Epidermal melanocyte (primary cell): ENCODE measurements around the gene PACSIN2.
"Not testable (repeated sequence)": the region's sequence is repeated elsewhere in the genome, so short reads cannot be mapped to it uniquely, and the experiment has no call there.

Experiments
- DNase-seq: peaks from one replicate; pipeline ENCODE4 v3.0.0; 2011; ENCODE audit warnings: low spot score; ENCODE audit not compliant: insufficient read length

Gene PACSIN2

GRCh38 chr22:42928969-42929837 lies 85.7 kb downstream of the PACSIN2 start:
- DNase-seq, result no peak

DNA sequence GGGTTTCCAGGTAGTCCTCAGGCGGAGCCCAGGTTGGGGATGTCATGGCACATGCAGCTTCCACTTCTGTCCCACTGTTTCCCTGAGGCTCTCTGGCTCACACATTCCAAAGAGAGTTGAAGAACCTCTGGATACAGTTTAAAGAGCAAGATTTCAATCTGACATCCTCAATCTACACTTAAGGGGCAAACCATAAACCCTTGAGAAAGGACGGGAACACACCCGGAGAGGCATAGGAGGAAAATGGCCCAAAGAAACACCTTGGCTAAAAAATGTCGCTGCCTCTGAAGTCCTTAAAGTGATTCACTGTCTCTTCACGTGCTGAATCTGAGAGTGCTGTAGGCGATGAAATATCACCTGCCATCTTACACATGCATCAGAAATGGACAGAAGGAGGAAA lies 87.0 kb downstream of the PACSIN2 start:
- DNase-seq, result no peak

DNA sequence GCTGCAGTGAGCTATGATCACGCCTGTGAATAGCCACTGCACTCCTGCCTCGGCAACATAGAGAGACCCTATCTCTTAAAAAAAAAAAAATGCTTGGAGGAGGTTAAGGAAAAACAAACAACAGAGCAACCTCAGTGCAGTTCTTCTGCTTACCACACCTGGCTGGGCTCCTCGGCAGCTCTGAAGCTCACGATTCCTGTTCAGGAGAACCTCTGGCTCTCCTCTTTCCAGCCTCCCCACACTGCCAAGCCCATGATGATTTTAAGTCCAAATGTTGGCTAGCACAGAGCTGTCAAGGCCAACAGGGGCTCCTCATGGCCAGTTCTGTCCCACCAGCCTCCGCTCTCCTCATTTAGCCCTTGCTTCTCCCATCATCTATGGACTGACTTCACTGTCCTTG lies 88.2 kb downstream of the PACSIN2 start:
- DNase-seq, result no peak

GRCh38 chr22:42926104-42926503 lies 88.8 kb downstream of the PACSIN2 start:
- no peak for DNase-seq

GRCh38 chr22:42925598-42925997 lies 89.4 kb downstream of the PACSIN2 start:
- no peak for DNase-seq

GRCh38 chr22:42925031-42925430 lies 89.9 kb downstream of the PACSIN2 start:
- not testable (repeated sequence) for DNase-seq

- no peak for DNase-seq
These were observed 90.5 kb downstream of the PACSIN2 start for GRCh38 chr22:42924436-42924835.

DNA sequence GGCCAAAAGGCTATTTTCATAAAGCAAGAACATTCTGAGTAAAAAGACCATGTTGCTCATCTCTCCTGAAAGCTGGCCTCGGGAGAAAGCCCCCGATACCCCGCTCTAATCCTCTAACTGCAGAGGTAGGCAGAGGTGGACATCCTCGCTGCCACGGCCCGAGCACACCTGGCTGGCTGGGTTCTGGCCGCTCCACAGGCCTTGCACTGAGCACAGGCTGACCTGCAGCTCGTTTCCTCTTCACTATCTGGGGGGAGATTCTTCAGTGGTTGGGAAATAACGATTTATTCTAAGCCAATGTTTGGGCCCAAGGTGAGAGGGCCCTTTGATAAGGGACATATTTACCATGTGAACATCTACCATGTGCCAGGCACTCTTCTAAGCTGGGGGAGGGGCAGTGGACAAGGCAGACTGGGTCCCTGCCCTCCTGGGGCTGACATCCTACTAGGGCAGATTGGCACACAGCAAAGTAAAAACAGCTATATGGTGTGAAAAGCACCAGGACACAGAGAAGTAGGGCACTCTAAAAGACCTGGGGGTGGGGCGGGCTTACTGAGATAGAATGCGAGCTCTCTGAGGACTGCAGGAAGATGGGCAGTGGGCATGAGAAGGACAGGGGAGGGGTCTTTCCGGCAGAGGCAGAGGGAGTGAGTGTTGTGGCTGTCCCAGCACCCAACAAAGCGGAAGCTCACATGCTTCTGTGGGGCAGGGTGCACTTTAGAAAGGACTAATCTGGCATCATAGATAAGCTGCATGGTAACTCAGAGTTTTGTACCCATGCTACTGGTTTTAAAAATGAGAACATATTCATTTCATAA lies 92.4 kb downstream of the PACSIN2 start:
- no peak for DNase-seq

- peak; percentile 60 for DNase-seq
These were observed 94.7 kb downstream of the PACSIN2 start for GRCh38 chr22:42920101-42920820.

DNA sequence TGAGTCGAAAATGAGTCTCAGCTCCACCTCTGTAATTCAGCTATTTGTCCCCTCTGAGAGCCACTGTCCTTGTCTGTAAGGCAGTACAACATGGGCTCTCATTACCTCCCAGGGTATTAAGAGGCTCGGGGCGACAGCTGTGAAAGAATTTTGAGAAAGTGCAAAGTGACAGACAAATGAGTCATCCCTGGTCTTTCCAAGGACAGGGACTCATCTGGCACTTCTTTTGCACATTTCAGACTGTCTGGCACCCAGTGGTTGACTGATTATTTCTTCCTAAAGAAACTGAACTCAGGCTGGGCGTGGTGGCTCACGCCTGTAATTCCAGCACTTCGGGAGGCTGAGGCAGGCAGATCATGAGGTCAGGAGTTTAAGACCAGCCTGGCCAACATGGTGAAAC lies 95.8 kb downstream of the PACSIN2 start:
- DNase-seq, result no peak

- no peak for DNase-seq
These were observed 96.4 kb downstream of the PACSIN2 start for GRCh38 chr22:42918500-42918899.

DNA sequence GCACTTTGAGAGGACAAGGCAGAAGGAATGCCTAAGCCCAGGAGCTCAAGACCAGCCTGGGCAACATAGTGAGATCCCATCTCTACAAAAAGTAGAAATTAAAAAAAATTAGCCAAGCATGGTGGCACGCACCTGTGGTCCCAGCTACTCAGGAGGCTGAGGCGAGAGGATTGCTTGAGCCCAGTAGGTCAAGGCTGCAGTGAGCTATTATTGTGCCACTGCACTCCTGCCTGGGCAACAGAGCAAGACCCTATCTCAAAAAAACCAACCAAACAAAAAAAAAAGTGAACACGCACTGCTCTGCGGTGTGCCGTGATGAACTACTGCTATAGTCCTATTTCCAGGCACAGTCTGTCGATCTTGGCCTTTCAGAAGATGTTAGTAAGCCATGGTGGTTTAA lies 97.6 kb downstream of the PACSIN2 start:
- DNase-seq, result not testable (repeated sequence)

- no peak for DNase-seq
These were observed 98.8 kb downstream of the PACSIN2 start for GRCh38 chr22:42915980-42916765.

- DNase-seq, result no peak
These were observed 100.4 kb downstream of the PACSIN2 start for GRCh38 chr22:42914511-42915076.

- DNase-seq, result no peak
These were observed 101.0 kb downstream of the PACSIN2 start for GRCh38 chr22:42913874-42914510.

- no peak for DNase-seq
These were observed 102.9 kb downstream of the PACSIN2 start for GRCh38 chr22:42912059-42912458.

- no peak for DNase-seq
These were observed 104.6 kb downstream of the PACSIN2 start for GRCh38 chr22:42910221-42910942.

DNA sequence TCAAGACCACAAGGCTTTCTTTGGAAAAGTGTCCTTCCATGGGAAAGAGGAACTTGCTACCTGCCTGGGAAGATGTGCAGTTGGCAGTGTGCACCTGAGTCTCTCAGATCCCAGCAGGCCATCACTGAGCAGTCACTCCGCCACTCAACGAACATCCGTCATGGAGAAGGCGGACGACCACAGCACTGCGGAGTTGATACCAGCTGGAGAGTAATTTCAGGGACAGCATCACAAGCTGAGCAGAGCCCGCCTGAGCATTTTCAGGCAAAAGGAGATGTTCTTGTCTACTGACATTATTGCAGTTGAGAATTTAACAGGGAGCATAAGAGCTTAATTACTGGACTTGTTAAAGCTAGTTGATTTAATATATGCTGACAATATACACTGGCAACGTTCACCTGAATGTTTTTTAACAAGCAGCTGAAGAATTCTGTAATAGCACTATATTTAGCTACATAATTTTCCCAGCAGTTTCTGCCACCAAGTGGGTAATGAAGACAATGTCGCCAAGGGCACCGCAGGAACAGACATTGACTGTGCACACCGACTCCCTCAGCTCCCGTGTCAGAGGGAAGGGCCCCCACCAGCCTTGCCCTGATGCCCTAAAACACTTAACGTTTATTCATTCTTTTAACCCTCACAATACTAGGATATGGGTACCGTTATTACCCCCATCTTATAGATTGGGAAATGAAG lies 105.4 kb downstream of the PACSIN2 start:
- DNase-seq, result no peak

GRCh38 chr22:42908374-42908746 lies 106.6 kb downstream of the PACSIN2 start:
- DNase-seq, result no peak
